H1 (cell line): ENCODE measurements around the gene CD58.

Source experiments
- ATF2 ChIP-seq: IDR thresholded peaks from 2 replicates; pipeline ENCODE4 v1.6.1; 2012; ENCODE audit warnings: low read length, inconsistent platforms
- CTCF ChIP-seq, 3 experiments: IDR thresholded peaks; 1 replicate in 2 of 3; 2 replicates in 1 of 3; pipeline versions ENCODE4 v1.5.1 to v1.6.1; 2011; ENCODE audit warnings: low read length in 3 of 3, mild to moderate bottlenecking in 3 of 3, inconsistent platforms in 2 of 3, low read depth in 1 of 3, moderate library complexity in 1 of 3; ENCODE audit not compliant: insufficient read depth in 1 of 3; ENCODE audit errors: control extremely low read depth in 1 of 3
- EZH2 ChIP-seq: fragments of 200-600 bp; sonication (generic); IDR thresholded peaks from 2 replicates; pipeline ENCODE4 v1.7.1; 2012; ENCODE audit warnings: low read depth, mild to moderate bottlenecking, moderate library complexity, low read length, inconsistent platforms; ENCODE audit not compliant: severe bottlenecking
- POLR2A ChIP-seq, 2 experiments: IDR thresholded peaks; 1 replicate in 1 of 2; 2 replicates in 1 of 2; pipeline ENCODE4 v1.6.1; 2011; ENCODE audit warnings: low read depth in 2 of 2, low read length in 2 of 2, mild to moderate bottlenecking in 2 of 2; ENCODE audit errors: control extremely low read depth in 1 of 2
- POLR2AphosphoS5 ChIP-seq: IDR thresholded peaks from 2 replicates; pipeline ENCODE4 v1.6.1; 2011; ENCODE audit warnings: low read depth, low read length
- SP1 ChIP-seq: IDR thresholded peaks from 2 replicates; pipeline ENCODE4 v1.6.1; 2011; ENCODE audit warnings: low read depth, low read length
- TBP ChIP-seq: IDR thresholded peaks from 2 replicates; pipeline ENCODE4 v1.6.1; 2011; ENCODE audit warnings: low read depth, low read length, improper control_type of control experiment
- USF2 ChIP-seq: IDR thresholded peaks from 2 replicates; pipeline ENCODE4 v1.6.1; 2011; ENCODE audit warnings: low read length, improper control_type of control experiment
- YY1 ChIP-seq: IDR thresholded peaks from 2 replicates; pipeline ENCODE4 v1.6.1; 2011; ENCODE audit warnings: low read depth, mild to moderate bottlenecking, low read length

GRCh38 chr1:116502671-116503314 lies 68.0 kb downstream of the CD58 start:
- TF ChIP-seq CTCF (IDR thresholded peaks at IDR 0.05; ENCODE audit: control extremely low read depth in 1 of 3, insufficient read depth in 1 of 3, low read depth in 1 of 3, low read length in 3 of 3) (no peak), SP1 (no peak), EZH2 (no peak), ATF2 (no peak), USF2 (no peak), TBP (no peak), POLR2AphosphoS5 (no peak), YY1 (no peak), POLR2A (IDR thresholded peaks at IDR 0.05; ENCODE audit: control extremely low read depth in 1 of 2, low read depth in 2 of 2, low read length in 2 of 2) (no peak)
